Astrocyte (in vitro differentiated cells and primary cell): ENCODE measurements around the gene ITPR2. TPM values are rescaled to one million over a fixed set of nuclear protein-coding genes. Genes with fewer than 3 reads are reported as not detected.

Experiments
- DNase-seq: peaks from one replicate; pipeline ENCODE4 v3.0.0-alpha.2; 2010; ENCODE audit warnings: low read depth
- FAIRE-seq: peaks from 2 replicates; lab custom pipeline; 2011; peaks lifted over from hg19 to GRCh38; lab: Jason Lieb, UNC
- H2AFZ ChIP-seq: 2 replicates; pipeline ENCODE4 v1.6.0; 2012; ENCODE audit warnings: low read depth, low read length, inconsistent platforms
- H3K27ac ChIP-seq: 2 replicates; pipeline ENCODE4 v1.5.1; 2011; ENCODE audit warnings: low read depth, low read length, inconsistent platforms
- H3K27me3 ChIP-seq: 2 replicates; pipeline ENCODE4 v1.6.0; 2011; ENCODE audit warnings: low read length, inconsistent platforms; ENCODE audit not compliant: insufficient read depth
- H3K36me3 ChIP-seq: 2 replicates; pipeline ENCODE4 v1.5.1; 2011; ENCODE audit warnings: low read length, inconsistent platforms; ENCODE audit not compliant: insufficient read depth
- H3K4me1 ChIP-seq: 2 replicates; pipeline ENCODE4 v1.5.1; 2011; ENCODE audit warnings: low read length, inconsistent platforms; ENCODE audit not compliant: insufficient read depth
- H3K4me2 ChIP-seq: 2 replicates; pipeline ENCODE4 v1.6.0; 2012; ENCODE audit warnings: low read length, inconsistent platforms
- H3K4me3 ChIP-seq: 2 replicates; pipeline ENCODE4 v1.5.1; 2011; ENCODE audit warnings: low read depth, mild to moderate bottlenecking, low read length, inconsistent platforms; ENCODE audit not compliant: insufficient read depth
- H3K79me2 ChIP-seq: 2 replicates; pipeline ENCODE4 v1.6.0; 2012; ENCODE audit warnings: mild to moderate bottlenecking, low read length, inconsistent platforms; ENCODE audit not compliant: insufficient read depth
- H3K9ac ChIP-seq: 2 replicates; pipeline ENCODE4 v1.6.0; 2012; ENCODE audit warnings: mild to moderate bottlenecking, low read length, inconsistent platforms
- H3K9me3 ChIP-seq: 2 replicates; pipeline ENCODE4 v1.5.1; 2012; ENCODE audit warnings: low read depth, mild to moderate bottlenecking, low read length, inconsistent platforms; ENCODE audit not compliant: insufficient read depth
- H4K20me1 ChIP-seq: 2 replicates; pipeline ENCODE4 v1.6.0; 2012; ENCODE audit warnings: low read length, inconsistent platforms; ENCODE audit not compliant: insufficient read depth
- H3K27ac Mint-ChIP-seq: one replicate; pipeline ENCODE4 v1.8.0; 2021; ENCODE audit warnings: mild to moderate bottlenecking, mixed read lengths; ENCODE audit not compliant: unreplicated experiment
- H3K27me3 Mint-ChIP-seq: one replicate; pipeline ENCODE4 v1.8.0; 2021; ENCODE audit warnings: low read depth, mixed read lengths; ENCODE audit not compliant: unreplicated experiment
- H3K36me3 Mint-ChIP-seq: one replicate; pipeline ENCODE4 v1.8.0; 2021; ENCODE audit warnings: low read depth, mixed read lengths; ENCODE audit not compliant: unreplicated experiment
- H3K4me1 Mint-ChIP-seq: one replicate; pipeline ENCODE4 v1.8.0; 2021; ENCODE audit warnings: low read depth, mixed read lengths; ENCODE audit not compliant: unreplicated experiment
- H3K4me3 Mint-ChIP-seq: one replicate; pipeline ENCODE4 v1.8.0; 2021; ENCODE audit warnings: mild to moderate bottlenecking, moderate library complexity, mixed read lengths; ENCODE audit not compliant: unreplicated experiment
- H3K9me3 Mint-ChIP-seq: one replicate; pipeline ENCODE4 v1.8.0; 2021; ENCODE audit warnings: mild to moderate bottlenecking, mixed read lengths; ENCODE audit not compliant: unreplicated experiment
- EZH2 ChIP-seq: IDR thresholded peaks from 2 replicates; pipeline ENCODE4 v1.6.1; 2012; ENCODE audit warnings: mild to moderate bottlenecking, low read length, inconsistent platforms; ENCODE audit not compliant: insufficient read depth
- total RNA-seq: library from RNA; stranded (reverse); gene quantifications from 2 replicates; pipeline ENCODE4 v1.2.1, GENCODE V29; 2021
- TF ChIP-seq, protein P1 (sequence below): IDR thresholded peaks from 2 replicates; pipeline ENCODE4 v1.5.1; 2011; ENCODE audit warnings: low read depth, mild to moderate bottlenecking, inconsistent platforms, low read length, moderate library complexity; ENCODE audit not compliant: insufficient read depth

ITPR2 gene
- total RNA-seq, 1 donor from 2014 or later = 24.4 TPM

DNA sequence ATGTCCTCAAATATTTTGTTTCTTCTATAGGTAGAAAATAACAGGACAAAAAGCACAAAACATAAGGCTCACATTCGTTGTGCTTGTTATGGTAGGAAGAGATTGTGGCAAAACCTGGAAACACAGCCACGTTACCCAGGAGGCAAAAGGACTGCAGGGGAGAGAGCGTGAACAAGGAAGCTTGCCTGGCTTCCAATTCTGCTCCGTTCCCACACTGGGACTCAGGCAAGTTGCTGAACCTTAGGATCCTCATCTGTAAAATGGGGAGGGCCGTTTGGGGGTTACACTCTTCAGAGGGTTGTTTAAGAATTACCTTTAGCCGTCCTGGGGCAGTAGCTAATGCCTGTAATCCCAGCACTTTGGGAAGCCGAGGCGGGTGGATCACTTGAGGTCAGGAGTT lies 432.4 kb downstream of the ITPR2 start:
- no peak overlapping the region for H3K27ac Mint-ChIP-seq
- no peak for TF ChIP-seq EZH2
- TF ChIP-seq, protein P1, sequence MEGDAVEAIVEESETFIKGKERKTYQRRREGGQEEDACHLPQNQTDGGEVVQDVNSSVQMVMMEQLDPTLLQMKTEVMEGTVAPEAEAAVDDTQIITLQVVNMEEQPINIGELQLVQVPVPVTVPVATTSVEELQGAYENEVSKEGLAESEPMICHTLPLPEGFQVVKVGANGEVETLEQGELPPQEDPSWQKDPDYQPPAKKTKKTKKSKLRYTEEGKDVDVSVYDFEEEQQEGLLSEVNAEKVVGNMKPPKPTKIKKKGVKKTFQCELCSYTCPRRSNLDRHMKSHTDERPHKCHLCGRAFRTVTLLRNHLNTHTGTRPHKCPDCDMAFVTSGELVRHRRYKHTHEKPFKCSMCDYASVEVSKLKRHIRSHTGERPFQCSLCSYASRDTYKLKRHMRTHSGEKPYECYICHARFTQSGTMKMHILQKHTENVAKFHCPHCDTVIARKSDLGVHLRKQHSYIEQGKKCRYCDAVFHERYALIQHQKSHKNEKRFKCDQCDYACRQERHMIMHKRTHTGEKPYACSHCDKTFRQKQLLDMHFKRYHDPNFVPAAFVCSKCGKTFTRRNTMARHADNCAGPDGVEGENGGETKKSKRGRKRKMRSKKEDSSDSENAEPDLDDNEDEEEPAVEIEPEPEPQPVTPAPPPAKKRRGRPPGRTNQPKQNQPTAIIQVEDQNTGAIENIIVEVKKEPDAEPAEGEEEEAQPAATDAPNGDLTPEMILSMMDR = no peak
- Histone ChIP-seq H3K27me3 (no peaks in the 10 kb centered on the region), H3K79me2 (no peaks in the 10 kb centered on the region), H3K4me3 (no peak overlapping the region), H3K9me3 (no peaks in the 10 kb centered on the region), H3K4me2 (no peak overlapping the region), H3K9ac (no peak overlapping the region), H4K20me1 (no peaks in the 10 kb centered on the region), H3K36me3 (peaks cover 2% of the 10 kb centered on the region), H3K4me1 (no peaks in the 10 kb centered on the region), H2AFZ (no peak overlapping the region), H3K27ac (no peak overlapping the region)
- H3K9me3 Mint-ChIP-seq = no peaks in the 10 kb centered on the region
- DNase-seq = no peak
- no peak for FAIRE-seq
- no peak overlapping the region for H3K4me3 Mint-ChIP-seq
- no peaks in the 10 kb centered on the region for H3K27me3 Mint-ChIP-seq
- H3K36me3 Mint-ChIP-seq = no peaks in the 10 kb centered on the region
- no peaks in the 10 kb centered on the region for H3K4me1 Mint-ChIP-seq

DNA sequence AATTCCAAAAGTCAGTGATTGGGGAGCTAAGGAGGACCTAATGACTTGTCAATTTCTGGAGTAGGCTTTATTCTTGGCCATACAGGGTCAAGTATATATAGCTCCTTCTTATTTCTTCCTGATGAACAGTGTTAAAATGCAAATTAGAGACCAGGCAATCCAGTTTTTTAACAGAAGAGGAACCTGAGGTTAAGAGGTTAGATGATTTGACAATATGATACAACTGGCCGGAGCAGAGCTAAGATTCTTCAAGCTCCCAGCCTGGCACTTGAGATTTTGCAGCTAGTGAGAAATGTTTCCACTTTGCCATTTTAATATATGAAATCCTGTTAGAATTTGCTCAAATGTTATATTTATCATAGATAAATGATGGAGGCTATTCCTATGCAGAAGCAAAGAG lies 433.6 kb downstream of the ITPR2 start:
- Histone ChIP-seq H3K9ac (no peak overlapping the region), H2AFZ (no peak overlapping the region), H3K36me3 (peaks cover 4% of the 10 kb centered on the region), H3K27me3 (no peaks in the 10 kb centered on the region), H3K9me3 (no peaks in the 10 kb centered on the region), H3K27ac (no peak overlapping the region), H3K4me2 (no peak overlapping the region), H3K4me3 (no peak overlapping the region), H3K79me2 (no peaks in the 10 kb centered on the region), H4K20me1 (no peaks in the 10 kb centered on the region), H3K4me1 (no peaks in the 10 kb centered on the region)
- Mint-ChIP-seq H3K27ac (no peak overlapping the region), H3K9me3 (no peaks in the 10 kb centered on the region), H3K4me3 (no peak overlapping the region), H3K4me1 (no peaks in the 10 kb centered on the region), H3K27me3 (no peaks in the 10 kb centered on the region), H3K36me3 (no peaks in the 10 kb centered on the region)
- no peak for DNase-seq
- FAIRE-seq = no peak
- TF ChIP-seq EZH2 = no peak
- TF ChIP-seq, protein P1 = no peak

DNA sequence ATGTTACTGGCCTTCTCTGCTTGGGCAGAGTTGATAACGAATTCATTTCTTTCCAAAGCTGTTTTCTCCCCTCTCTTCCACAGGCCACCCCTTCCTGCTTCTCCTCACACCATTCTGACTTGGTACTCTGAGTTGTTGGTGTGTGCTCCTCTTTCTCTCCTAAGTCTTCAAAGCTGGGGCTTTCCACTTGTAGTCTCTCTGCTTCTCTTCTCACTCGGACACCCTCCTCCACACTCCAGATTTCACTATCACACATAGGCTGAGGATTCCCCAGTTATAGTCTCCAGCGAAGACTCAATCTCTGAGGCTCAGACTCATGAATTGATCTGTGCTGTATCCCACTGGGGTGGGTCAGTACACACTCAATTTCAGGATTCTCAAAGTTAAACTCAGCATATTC lies 436.6 kb downstream of the ITPR2 start:
- no peaks in the 10 kb centered on the region for H3K36me3 Mint-ChIP-seq
- Histone ChIP-seq H3K27me3 (no peaks in the 10 kb centered on the region), H3K4me3 (no peak overlapping the region), H3K27ac (no peak overlapping the region), H3K9ac (no peak overlapping the region), H3K9me3 (no peaks in the 10 kb centered on the region), H2AFZ (no peak overlapping the region), H3K4me2 (no peak overlapping the region), H3K79me2 (no peaks in the 10 kb centered on the region), H4K20me1 (no peaks in the 10 kb centered on the region), H3K4me1 (no peaks in the 10 kb centered on the region), H3K36me3 (peaks cover 6% of the 10 kb centered on the region)
- H3K27ac Mint-ChIP-seq = no peak overlapping the region
- H3K4me1 Mint-ChIP-seq = peaks cover 2% of the 10 kb centered on the region
- DNase-seq = no peak
- no peak overlapping the region for H3K4me3 Mint-ChIP-seq
- no peaks in the 10 kb centered on the region for H3K27me3 Mint-ChIP-seq
- H3K9me3 Mint-ChIP-seq = no peaks in the 10 kb centered on the region
- FAIRE-seq = no peak
- TF ChIP-seq EZH2 = no peak
- TF ChIP-seq, protein P1 = no peak
